Mucosa of descending colon (tissue), 3 donors: ENCODE results near the gene ADCY5. TPM values are rescaled to one million over a fixed set of nuclear protein-coding genes. Genes with fewer than 3 reads are reported as not detected.

Experiments
- ATAC-seq: fragments of 200-7000 bp; cut with Tn5 transposase; one replicate; pipeline ENCODE4 v1.9.1; 2020; ENCODE audit warnings: mild to moderate bottlenecking, moderate library complexity
- DNase-seq, 3 donors: peaks; one replicate each; pipeline ENCODE4 v3.0.0-alpha.2; 2020
- H3K36me3 ChIP-seq: fragments of 200-600 bp; one replicate; pipeline ENCODE4 v1.8.0; 2021; ENCODE audit warnings: low read depth, mild to moderate bottlenecking
- H3K4me1 ChIP-seq: fragments of 200-600 bp; one replicate; pipeline ENCODE4 v1.8.0; 2021; ENCODE audit warnings: low read depth, mild to moderate bottlenecking
- H3K4me3 ChIP-seq: fragments of 200-600 bp; one replicate; pipeline ENCODE4 v1.8.0; 2021; ENCODE audit warnings: mild to moderate bottlenecking
- H3K9me3 ChIP-seq: fragments of 200-600 bp; one replicate; pipeline ENCODE4 v1.8.0; 2021; ENCODE audit warnings: mild to moderate bottlenecking
- CTCF ChIP-seq: fragments of 200-600 bp; IDR thresholded peaks from one replicate; pipeline ENCODE4 v1.8.0; 2022; ENCODE audit warnings: antibody characterized with exemption, mild to moderate bottlenecking
- intact Hi-C, 2 donors: fragments of 100-400 bp; cut with DNase I in 1 of 2; cut with micrococcal nuclease in 1 of 2; formaldehyde crosslinking; loops; one replicate each; pipeline versions ENCODE4 v1.11.0 to v1.11.1; 2022; cut with DNase I, micrococcal nuclease
- total RNA-seq, 3 donors: library from RNA; stranded (reverse); fragmentation: NEBNext Ultra II Directional in 2 of 3; extraction: Animal tissue kit (Norgen Biotek cat#: 25700) in 2 of 3; gene quantifications; one replicate each; pipeline versions ENCODE4 v1.2.1 to v1.2.4, GENCODE V29; 2021 to 2023
- donor health status: DM: no; HTN: no; CAD: no; lungs with moderate emphysema.
- donor health status: DM: no; HTN: no; CAD: no.
- donor health status: DM: no; HTN: yes; CAD: no.

ADCY5 gene
- total RNA-seq, 3 donors from 2014 or later: 7.8 to 72.6 (median 12.6) TPM

GRCh38 chr3:123447749-123448517 lies 957 bp downstream of the ADCY5 start:
- H3K9me3 ChIP-seq: no peaks in the 10 kb centered on the region
- ATAC-seq (peak; percentile 76), DNase-seq (peak in 2 of 3 donors; percentile 42 to 68)
- no peak for TF ChIP-seq CTCF
- peak overlapping the region; percentile 3 for H3K4me3 ChIP-seq
- intact Hi-C loops: no loop called here
- peaks cover 12% of the 10 kb centered on the region for H3K4me1 ChIP-seq
- no peaks in the 10 kb centered on the region for H3K36me3 ChIP-seq

- peaks cover 12% of the 10 kb centered on the region for H3K4me1 ChIP-seq
- intact Hi-C loops: no loop called here
- no peaks in the 10 kb centered on the region for H3K9me3 ChIP-seq
- no peak overlapping the region for H3K4me3 ChIP-seq
- peak in 1 of 3 donors; percentile 37 for DNase-seq
- no peak for TF ChIP-seq CTCF
- H3K36me3 ChIP-seq: no peaks in the 10 kb centered on the region
- no peak for ATAC-seq
These were observed 1.5 kb downstream of the ADCY5 start for GRCh38 chr3:123447416-123447748.

GRCh38 chr3:123446610-123447109 lies 2.2 kb downstream of the ADCY5 start:
- H3K9me3 ChIP-seq: no peaks in the 10 kb centered on the region
- H3K4me1 ChIP-seq: peaks cover 12% of the 10 kb centered on the region
- ATAC-seq: no peak
- DNase-seq: no peak
- H3K36me3 ChIP-seq: no peaks in the 10 kb centered on the region
- intact Hi-C loops: no loop called here
- no peak for TF ChIP-seq CTCF
- H3K4me3 ChIP-seq: no peak overlapping the region

GRCh38 chr3:123446210-123446609 lies 2.7 kb downstream of the ADCY5 start:
- Histone ChIP-seq H3K36me3 (no peaks in the 10 kb centered on the region), H3K4me3 (no peak overlapping the region), H3K4me1 (peaks cover 12% of the 10 kb centered on the region), H3K9me3 (no peaks in the 10 kb centered on the region)
- no peak for DNase-seq
- intact Hi-C loops: no loop called here
- no peak for ATAC-seq
- no peak for TF ChIP-seq CTCF

GRCh38 chr3:123445702-123446101 lies 3.2 kb downstream of the ADCY5 start:
- no peak for TF ChIP-seq CTCF
- Histone ChIP-seq H3K4me3 (no peak overlapping the region), H3K36me3 (no peaks in the 10 kb centered on the region), H3K4me1 (peaks cover 12% of the 10 kb centered on the region), H3K9me3 (no peaks in the 10 kb centered on the region)
- ATAC-seq (no peak), DNase-seq (no peak)
- intact Hi-C loops: no loop called here
